Activated CD4-positive, alpha-beta memory T cell treated with anti-CD3 and anti-CD28 coated beads for 36 hours (primary cell): ENCODE measurements around the gene LDB3. TPM values are rescaled to one million over a fixed set of nuclear protein-coding genes. Genes with fewer than 3 reads are reported as not detected.

Experiments used
- CTCF ChIA-PET: fragments of 350-600 bp; sonication (Branson Sonifier 250); formaldehyde crosslinking; loops from one replicate; lab custom pipeline; 2021; ENCODE audit warnings: antibody characterized with exemption, inconsistent platforms; lab: Charles Lee
- POLR2A ChIA-PET: fragments of 350-600 bp; sonication (Branson Sonifier 250); formaldehyde crosslinking; loops from one replicate; lab custom pipeline; 2021; ENCODE audit warnings: antibody characterized with exemption; lab: Charles Lee
- DNase-seq: peaks from one replicate; pipeline ENCODE4 v3.0.0-alpha.2; 2020
- H3K27ac Mint-ChIP-seq: one replicate; pipeline ENCODE4 v1.8.0; 2021; ENCODE audit warnings: mixed read lengths
- H3K27me3 Mint-ChIP-seq: one replicate; pipeline ENCODE4 v1.8.0; 2021; ENCODE audit warnings: mixed read lengths
- H3K36me3 Mint-ChIP-seq: one replicate; pipeline ENCODE4 v1.8.0; 2021; ENCODE audit warnings: mixed read lengths
- H3K4me1 Mint-ChIP-seq: one replicate; pipeline ENCODE4 v1.8.0; 2021; ENCODE audit warnings: low read depth, mixed read lengths
- H3K4me3 Mint-ChIP-seq: one replicate; pipeline ENCODE4 v1.8.0; 2021; ENCODE audit warnings: mild to moderate bottlenecking, mixed read lengths
- H3K9me3 Mint-ChIP-seq: one replicate; pipeline ENCODE4 v1.8.0; 2021; ENCODE audit warnings: mixed read lengths
- intact Hi-C: fragments of 100-400 bp; cut with micrococcal nuclease; formaldehyde crosslinking; loops from one replicate; pipeline ENCODE4 v1.15.1; 2023
- total RNA-seq, 2 experiments: library from RNA; stranded (reverse); gene quantifications; one replicate each; pipeline ENCODE4 v1.2.3, GENCODE V29; 2021

The LDB3 gene
- total RNA-seq, 2 experiments from 2014 or later: 0.12 to 0.43 TPM

DNA sequence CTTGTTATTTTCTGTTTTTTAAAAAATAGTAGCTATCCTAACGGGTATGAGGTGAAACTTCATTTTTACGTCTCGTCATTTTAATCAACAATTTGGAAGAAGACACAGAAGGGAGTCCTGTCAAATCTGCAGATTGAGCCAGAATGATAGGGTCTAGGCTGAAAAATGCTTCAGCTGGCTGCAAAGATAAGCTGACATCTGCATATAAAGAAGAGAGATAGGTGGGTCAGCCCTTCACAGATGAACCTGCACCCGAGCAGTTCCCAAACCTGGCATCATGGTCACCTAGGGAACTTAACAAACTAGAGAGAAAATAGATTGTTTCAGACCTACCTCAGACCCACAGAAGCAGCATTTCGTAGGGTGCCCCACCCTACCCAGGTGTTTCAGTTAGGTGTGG is 52.9 kb downstream of the LDB3 start:
- ChIA-PET POLR2A (no interaction called here), CTCF (interaction anchor here (0.6 kb wide), 1 partner anchor 11 kb away, joined by 3 read pairs; no protein-coding TSS in a partner anchor)
- DNase-seq: no peak
- H3K27ac Mint-ChIP-seq: no peak overlapping the region
- H3K4me1 Mint-ChIP-seq: peaks cover 5% of the 10 kb centered on the region
- intact Hi-C loops: no loop called here
- H3K27me3 Mint-ChIP-seq: peaks cover 1% of the 10 kb centered on the region
- H3K36me3 Mint-ChIP-seq: no peaks in the 10 kb centered on the region
- H3K9me3 Mint-ChIP-seq: no peaks in the 10 kb centered on the region
- no peak overlapping the region for H3K4me3 Mint-ChIP-seq

DNA sequence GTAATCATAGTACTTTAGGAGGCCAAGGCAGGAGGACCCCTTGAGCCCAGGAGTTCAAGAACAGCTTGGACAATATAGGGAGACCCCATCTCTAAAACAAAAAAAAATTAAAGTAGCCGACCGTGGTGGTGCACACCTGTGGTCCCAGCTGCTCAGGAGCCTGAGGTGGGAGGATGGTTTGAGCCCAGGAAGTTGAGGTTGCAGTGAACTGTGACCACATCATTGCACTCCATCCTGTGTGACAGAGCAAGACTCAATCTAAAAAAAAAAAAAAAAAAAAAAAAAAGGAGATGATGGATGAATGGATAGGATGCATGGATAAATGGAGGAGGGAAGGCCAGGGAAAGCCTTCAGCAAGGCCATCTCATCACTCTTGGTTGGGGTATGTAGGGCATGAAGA is 54.7 kb downstream of the LDB3 start:
- no peak for DNase-seq
- POLR2A ChIA-PET: no interaction called here

GRCh38 chr10:86724445-86724844 is 56.1 kb downstream of the LDB3 start:
- Mint-ChIP-seq H3K36me3 (no peaks in the 10 kb centered on the region), H3K4me1 (peaks cover 5% of the 10 kb centered on the region), H3K4me3 (no peak overlapping the region), H3K27me3 (peaks cover 3% of the 10 kb centered on the region), H3K9me3 (no peaks in the 10 kb centered on the region), H3K27ac (no peak overlapping the region)
- POLR2A ChIA-PET: no interaction called here
- DNase-seq: no peak
- CTCF ChIA-PET: interaction anchor here (1.2 kb wide), 1 partner anchor 9 kb away, joined by 3 read pairs; no protein-coding TSS in a partner anchor
- intact Hi-C loops: no loop called here

More for the DNA sequence above, 54.7 kb downstream of the LDB3 start:
- Mint-ChIP-seq H3K27ac (no peak overlapping the region), H3K4me3 (no peak overlapping the region), H3K36me3 (no peaks in the 10 kb centered on the region), H3K9me3 (no peaks in the 10 kb centered on the region), H3K4me1 (peaks cover 5% of the 10 kb centered on the region), H3K27me3 (peaks cover 3% of the 10 kb centered on the region)
- intact Hi-C loops: no loop called here
- CTCF ChIA-PET: interaction anchor here (1.2 kb wide), 1 partner anchor 29 kb away, joined by 3 read pairs; no protein-coding TSS in a partner anchor

GRCh38 chr10:86725980-86726676 is 57.8 kb downstream of the LDB3 start:
- POLR2A ChIA-PET: no interaction called here
- no peak overlapping the region for H3K4me3 Mint-ChIP-seq
- H3K9me3 Mint-ChIP-seq: no peaks in the 10 kb centered on the region
- H3K27ac Mint-ChIP-seq: no peak overlapping the region
- intact Hi-C loops: no loop called here
- H3K36me3 Mint-ChIP-seq: no peaks in the 10 kb centered on the region
- peaks cover 2% of the 10 kb centered on the region for H3K27me3 Mint-ChIP-seq
- H3K4me1 Mint-ChIP-seq: peaks cover 5% of the 10 kb centered on the region
- CTCF ChIA-PET: no interaction called here
- DNase-seq: no peak

DNA sequence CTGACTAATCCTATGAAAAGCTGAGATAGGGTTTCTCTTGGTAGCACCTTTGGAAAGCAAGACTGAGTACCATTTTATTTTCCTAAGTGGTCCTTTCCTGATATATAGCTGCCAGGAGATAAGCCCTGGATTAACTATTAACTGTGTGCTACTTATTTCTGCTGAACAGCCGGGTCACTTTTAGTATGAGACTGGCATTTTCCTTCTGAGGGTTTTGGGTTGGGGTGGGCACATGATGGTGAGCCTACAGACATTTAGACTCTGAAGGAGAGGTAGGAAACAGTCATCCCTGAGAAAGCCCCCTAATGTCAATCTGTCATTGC is 58.3 kb downstream of the LDB3 start:
- no peak overlapping the region for H3K27ac Mint-ChIP-seq
- POLR2A ChIA-PET: no interaction called here
- H3K4me3 Mint-ChIP-seq: no peak overlapping the region
- CTCF ChIA-PET: no interaction called here
- intact Hi-C loops: no loop called here
- no peak for DNase-seq
- peaks cover 2% of the 10 kb centered on the region for H3K27me3 Mint-ChIP-seq
- no peaks in the 10 kb centered on the region for H3K36me3 Mint-ChIP-seq
- peaks cover 5% of the 10 kb centered on the region for H3K4me1 Mint-ChIP-seq
- H3K9me3 Mint-ChIP-seq: no peaks in the 10 kb centered on the region

DNA sequence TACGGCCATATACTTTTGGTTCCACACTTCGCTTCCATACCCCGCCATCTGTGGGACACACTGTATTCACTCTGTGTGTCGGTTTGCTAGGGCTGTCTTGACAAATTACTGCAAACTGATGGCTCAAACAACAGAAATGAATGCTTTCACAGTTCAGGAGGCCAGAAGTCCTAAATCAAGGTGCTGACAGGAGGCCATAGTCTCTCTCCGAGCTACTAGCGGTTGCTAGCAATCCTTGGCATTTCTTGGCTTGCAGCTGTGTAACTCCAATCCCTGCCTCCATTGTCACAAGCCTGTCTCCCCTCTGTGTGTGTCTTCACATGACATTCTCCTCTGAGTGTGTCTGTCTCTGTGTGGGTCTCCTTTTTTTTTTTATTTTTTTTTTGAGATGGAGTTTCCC is 59.2 kb downstream of the LDB3 start:
- Mint-ChIP-seq H3K4me3 (no peak overlapping the region), H3K9me3 (no peaks in the 10 kb centered on the region), H3K36me3 (no peaks in the 10 kb centered on the region), H3K27ac (no peak overlapping the region), H3K27me3 (peaks cover 2% of the 10 kb centered on the region), H3K4me1 (peaks cover 5% of the 10 kb centered on the region)
- intact Hi-C loops: no loop called here
- DNase-seq: no peak
- ChIA-PET CTCF (no interaction called here), POLR2A (no interaction called here)

DNA sequence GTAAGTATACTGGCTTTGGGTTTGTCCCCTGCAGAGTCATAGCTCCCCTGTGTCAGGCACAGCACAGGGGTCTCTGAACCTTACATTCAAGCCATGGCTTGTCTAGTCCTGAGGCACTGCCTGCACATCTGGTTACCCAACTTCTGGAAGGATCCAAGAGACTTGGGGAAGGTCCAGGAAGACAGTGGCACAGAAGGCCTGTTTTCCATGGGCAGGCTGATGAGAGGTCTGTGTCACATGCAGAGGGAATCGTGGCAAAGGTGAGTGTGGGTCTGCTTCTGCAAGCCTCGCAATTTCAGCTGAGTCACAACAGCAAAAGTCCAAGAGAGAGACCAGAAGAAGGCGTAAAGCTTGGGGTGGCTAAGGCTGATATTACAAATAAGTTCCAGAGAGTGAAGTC is 59.7 kb downstream of the LDB3 start:
- peaks cover 3% of the 10 kb centered on the region for H3K4me1 Mint-ChIP-seq
- DNase-seq: no peak
- no peak overlapping the region for H3K27ac Mint-ChIP-seq
- no peaks in the 10 kb centered on the region for H3K36me3 Mint-ChIP-seq
- H3K9me3 Mint-ChIP-seq: no peaks in the 10 kb centered on the region
- peaks cover 2% of the 10 kb centered on the region for H3K27me3 Mint-ChIP-seq
- POLR2A ChIA-PET: no interaction called here
- intact Hi-C loops: no loop called here
- H3K4me3 Mint-ChIP-seq: no peak overlapping the region
- CTCF ChIA-PET: no interaction called here

- Mint-ChIP-seq H3K9me3 (no peaks in the 10 kb centered on the region), H3K27me3 (peaks cover 2% of the 10 kb centered on the region), H3K27ac (no peak overlapping the region), H3K4me3 (no peak overlapping the region), H3K36me3 (no peaks in the 10 kb centered on the region), H3K4me1 (no peaks in the 10 kb centered on the region)
- ChIA-PET POLR2A (no interaction called here), CTCF (no interaction called here)
- no peak for DNase-seq
- intact Hi-C loops: no loop called here
Observed at GRCh38 chr10:86729677-86730076, 61.4 kb downstream of the LDB3 start.

DNA sequence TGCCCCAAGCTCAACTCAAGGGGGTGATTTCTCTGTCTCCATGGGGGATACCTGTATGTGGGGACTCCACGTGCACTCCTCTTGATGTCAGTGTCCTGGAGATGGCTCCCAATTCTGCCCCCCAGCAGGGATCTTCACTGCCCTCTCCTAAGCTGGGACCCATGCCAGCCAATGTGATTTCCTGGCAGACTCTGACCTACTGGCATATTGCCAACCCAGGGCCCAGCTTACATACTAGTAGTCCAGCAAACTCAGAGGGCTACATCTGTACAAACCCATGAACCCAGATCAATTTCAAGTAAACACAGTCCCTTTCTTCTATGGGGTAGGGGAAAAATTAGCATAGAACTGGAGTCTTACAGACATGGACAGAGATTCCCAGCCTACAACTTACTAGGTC is 61.9 kb downstream of the LDB3 start:
- Mint-ChIP-seq H3K4me1 (no peaks in the 10 kb centered on the region), H3K36me3 (no peaks in the 10 kb centered on the region), H3K9me3 (no peaks in the 10 kb centered on the region), H3K27me3 (peaks cover 2% of the 10 kb centered on the region), H3K4me3 (no peak overlapping the region), H3K27ac (no peak overlapping the region)
- DNase-seq: no peak
- POLR2A ChIA-PET: no interaction called here
- CTCF ChIA-PET: no interaction called here
- intact Hi-C loops: no loop called here

GRCh38 chr10:86732771-86733170 is 64.5 kb downstream of the LDB3 start:
- Mint-ChIP-seq H3K27ac (no peak overlapping the region), H3K9me3 (no peaks in the 10 kb centered on the region), H3K27me3 (no peaks in the 10 kb centered on the region), H3K4me1 (no peaks in the 10 kb centered on the region), H3K4me3 (no peak overlapping the region), H3K36me3 (no peaks in the 10 kb centered on the region)
- intact Hi-C loops: no loop called here
- POLR2A ChIA-PET: no interaction called here
- CTCF ChIA-PET: interaction anchor here (0.6 to 1.4 kb wide), 2 partner anchors 9 to 12 kb away, joined by 3 read pairs; no protein-coding TSS in a partner anchor
- DNase-seq: no peak

- no peaks in the 10 kb centered on the region for H3K27me3 Mint-ChIP-seq
- CTCF ChIA-PET: interaction anchor here (1.4 kb wide), 1 partner anchor 9 kb away, joined by 3 read pairs; no protein-coding TSS in a partner anchor
- intact Hi-C loops: no loop called here
- no peaks in the 10 kb centered on the region for H3K36me3 Mint-ChIP-seq
- H3K4me1 Mint-ChIP-seq: no peaks in the 10 kb centered on the region
- H3K4me3 Mint-ChIP-seq: no peak overlapping the region
- POLR2A ChIA-PET: no interaction called here
- no peaks in the 10 kb centered on the region for H3K9me3 Mint-ChIP-seq
- DNase-seq: no peak
- H3K27ac Mint-ChIP-seq: no peak overlapping the region
Observed at GRCh38 chr10:86733260-86733671, 65.0 kb downstream of the LDB3 start.

DNA sequence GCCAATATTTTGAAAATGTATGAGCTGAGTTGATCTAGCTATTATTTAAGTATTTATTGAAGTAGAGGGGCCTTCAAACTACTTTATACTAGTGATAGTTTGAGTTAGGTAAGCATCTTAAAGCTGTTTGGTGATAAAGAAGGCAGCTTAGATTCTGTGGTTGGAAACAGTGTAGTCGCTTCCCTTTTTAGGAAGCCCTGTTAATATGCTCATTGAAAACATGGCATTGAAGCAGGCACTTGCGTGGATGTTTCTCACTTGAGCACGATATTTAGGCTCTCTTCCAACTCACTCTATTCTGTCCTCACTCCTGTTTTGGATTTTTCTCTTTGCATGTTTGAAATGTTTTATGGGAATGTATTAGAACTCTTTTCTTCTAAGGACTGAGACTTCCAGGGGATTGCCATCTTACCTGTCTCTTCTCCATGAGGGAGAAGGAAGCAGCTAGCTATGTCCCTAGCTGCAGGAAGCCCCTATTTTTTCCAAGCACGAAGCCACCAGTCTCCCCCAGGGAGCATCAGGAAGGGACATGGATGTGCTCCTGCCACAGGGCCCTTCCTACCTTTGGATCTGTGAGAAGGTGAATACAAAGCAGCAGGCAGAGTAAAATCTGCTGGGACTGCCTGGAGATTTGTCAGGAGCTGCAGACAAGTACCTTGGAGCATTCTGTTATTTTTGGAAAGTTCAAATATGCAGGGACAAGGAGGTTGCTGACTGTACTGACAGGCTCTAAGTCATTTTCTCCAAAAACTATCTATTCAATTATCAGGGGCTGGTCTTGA is 66.1 kb downstream of the LDB3 start:
- Mint-ChIP-seq H3K27me3 (no peaks in the 10 kb centered on the region), H3K4me1 (no peaks in the 10 kb centered on the region)

More for the DNA sequence above, 66.1 kb downstream of the LDB3 start:
- CTCF ChIA-PET: no interaction called here
- POLR2A ChIA-PET: no interaction called here
- no peak for DNase-seq
- H3K36me3 Mint-ChIP-seq: no peaks in the 10 kb centered on the region
- no peak overlapping the region for H3K27ac Mint-ChIP-seq
- intact Hi-C loops: no loop called here
- no peak overlapping the region for H3K4me3 Mint-ChIP-seq
- H3K9me3 Mint-ChIP-seq: no peaks in the 10 kb centered on the region
